ENCODE results near the gene RHBDD2. TPM values are rescaled to one million over a fixed set of nuclear protein-coding genes. Genes with fewer than 3 reads are reported as not detected.

Gene RHBDD2
- total and polyA plus RNA-seq, 9 of the 15 experiments (the other 6 are each of a cell fraction or from before 2014, with no cell fraction given), result 3.3 to 36.7 (median 17.9) TPM

GRCh38 chr7:75866489-75867389 is 12.1 kb upstream of the RHBDD2 start (continued):
- TF ChIP-seq, protein P1, sequence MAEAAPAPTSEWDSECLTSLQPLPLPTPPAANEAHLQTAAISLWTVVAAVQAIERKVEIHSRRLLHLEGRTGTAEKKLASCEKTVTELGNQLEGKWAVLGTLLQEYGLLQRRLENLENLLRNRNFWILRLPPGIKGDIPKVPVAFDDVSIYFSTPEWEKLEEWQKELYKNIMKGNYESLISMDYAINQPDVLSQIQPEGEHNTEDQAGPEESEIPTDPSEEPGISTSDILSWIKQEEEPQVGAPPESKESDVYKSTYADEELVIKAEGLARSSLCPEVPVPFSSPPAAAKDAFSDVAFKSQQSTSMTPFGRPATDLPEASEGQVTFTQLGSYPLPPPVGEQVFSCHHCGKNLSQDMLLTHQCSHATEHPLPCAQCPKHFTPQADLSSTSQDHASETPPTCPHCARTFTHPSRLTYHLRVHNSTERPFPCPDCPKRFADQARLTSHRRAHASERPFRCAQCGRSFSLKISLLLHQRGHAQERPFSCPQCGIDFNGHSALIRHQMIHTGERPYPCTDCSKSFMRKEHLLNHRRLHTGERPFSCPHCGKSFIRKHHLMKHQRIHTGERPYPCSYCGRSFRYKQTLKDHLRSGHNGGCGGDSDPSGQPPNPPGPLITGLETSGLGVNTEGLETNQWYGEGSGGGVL (CRISPR knock-in tag; IDR thresholded peaks at IDR 0.05), result no peak
- peak; percentile 66 for TF ChIP-seq DACH1 (IDR thresholded peaks at IDR 0.05; ENCODE audit: partially characterized antibody)
- no peak for TF ChIP-seq GABPA (tag; conservative IDR thresholded peaks at IDR 0.05; ENCODE audit: low read depth)
- 0 out of 4 replicates have a peak, but pooled peaks of 1 of the 2 experiments have one; percentile 39 for TF ChIP-seq MNT (conservative IDR thresholded peaks at IDR 0.05)
- no peak for TF ChIP-seq NR1H2 (CRISPR knock-in tag; IDR thresholded peaks at IDR 0.05)
- peak; percentile 68 for TF ChIP-seq TAL1 (IDR thresholded peaks at IDR 0.05)
- no peak for TF ChIP-seq ZNF699 (CRISPR knock-in tag; IDR thresholded peaks at IDR 0.05; ENCODE audit: insufficient replicate concordance)
- no peak for TF ChIP-seq HNRNPH1 (optimal IDR thresholded peaks at IDR 0.05; ENCODE audit: low read depth, low read length)
- no peak for TF ChIP-seq KLF1 (tag; IDR thresholded peaks at IDR 0.05)
- no peak for TF ChIP-seq IFI16 (CRISPR knock-in tag; IDR thresholded peaks at IDR 0.05)
- peak; percentile 100 for TF ChIP-seq SMAD4 (CRISPR knock-in tag; conservative IDR thresholded peaks at IDR 0.05)
- TF ChIP-seq ESRRA (IDR thresholded peaks at IDR 0.05; ENCODE audit: borderline replicate concordance, low read depth), result 0 out of 2 replicates have a peak, but pooled peaks have one; percentile 33
- TF ChIP-seq SP1 (CRISPR knock-in tag; IDR thresholded peaks at IDR 0.05), result peak; percentile 38; the same call in 1 of the 2 replicates
- TF ChIP-seq SAFB2 (IDR thresholded peaks at IDR 0.05; ENCODE audit: borderline replicate concordance, low read depth, low read length, severe bottlenecking), result no peak
- peak; percentile 83 for TF ChIP-seq CBFA2T3 (IDR thresholded peaks at IDR 0.05)
- no peak for TF ChIP-seq ZNF408 (CRISPR knock-in tag; IDR thresholded peaks at IDR 0.05; ENCODE audit: low read depth)
- peak; percentile 72 for TF ChIP-seq ATF4 (CRISPR knock-in tag; IDR thresholded peaks at IDR 0.05)
- peak; percentile 93 for TF ChIP-seq LARP7 (IDR thresholded peaks at IDR 0.05)
- no peak for TF ChIP-seq BMI1 (IDR thresholded peaks at IDR 0.05; ENCODE audit: low read length)
- peak in 1 of 2 experiments; percentile 21; a peak in 1 of 4 replicates for TF ChIP-seq NRF1 (conservative IDR thresholded peaks at IDR 0.05 in 1 of 2, IDR thresholded peaks at IDR 0.05 in 1 of 2)
- TF ChIP-seq WHSC1 (IDR thresholded peaks at IDR 0.05; ENCODE audit: low read length), result no peak
- TF ChIP-seq CHD2 (IDR thresholded peaks at IDR 0.05; ENCODE audit: low read depth, low read length), result 0 out of 2 replicates have a peak, but pooled peaks have one; percentile 29
- peak; percentile 91 for TF ChIP-seq ZNF212 (CRISPR knock-in tag; IDR thresholded peaks at IDR 0.05)
- TF ChIP-seq HDAC1 (IDR thresholded peaks at IDR 0.05), result peak in 1 of 2 experiments; percentile 96; a peak in 2 of 4 replicates
- TF ChIP-seq ZBED1 (IDR thresholded peaks at IDR 0.05), result no peak
- TF ChIP-seq ESRRB (CRISPR knock-in tag; IDR thresholded peaks at IDR 0.05; ENCODE audit: borderline replicate concordance), result no peak

All from K562 (cell line).